ENCODE results near the gene ROM1. TPM values are rescaled to one million over a fixed set of nuclear protein-coding genes. Genes with fewer than 3 reads are reported as not detected.
A peak's percentile ranks its signal among the peaks of the same experiment; 100 is the strongest.

ROM1 gene
- polyA plus RNA-seq, 2 of the 4 experiments (the other 2 are of a cell fraction) = 0.92 to 2.8 TPM

DNA sequence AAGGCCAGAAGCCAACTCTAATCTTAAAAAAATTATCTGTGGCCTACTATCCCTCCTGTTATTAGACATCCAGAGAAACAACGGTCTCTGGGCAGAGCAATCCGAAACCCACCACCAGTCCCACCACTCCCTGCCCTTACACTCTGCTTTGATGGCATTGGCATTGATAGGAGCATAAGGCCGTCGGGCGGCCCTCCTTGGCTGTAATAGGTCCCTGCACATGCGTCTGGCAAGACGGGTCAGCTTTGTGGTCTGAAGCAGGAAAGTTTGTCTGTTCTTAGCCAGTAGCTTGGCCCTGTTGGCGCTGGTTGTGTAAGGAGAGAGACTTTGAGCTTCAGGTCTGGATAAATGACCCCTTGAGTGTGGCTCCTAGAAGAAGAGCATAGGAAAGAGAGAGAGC, 17.9 kb upstream of the ROM1 start:
- ChIA-PET CTCF (interaction anchor here (1.4 to 4.9 kb wide), 11 partner anchors 9 to 200 kb away, joined by 3 to 32 read pairs (median 8); partner anchors contain the start of gene B3GAT3), POLR2A (no interaction called here)
- Histone ChIP-seq H3K27ac (no peak overlapping the region), H3K9me3 (no peaks in the 10 kb centered on the region), H3K4me3 (no peak overlapping the region), H3K4me1 (peaks cover 37% of the 10 kb centered on the region), H3K4me2 (no peak overlapping the region)
- DNase-seq (ENCODE audit: low read depth in 1 of 2, low spot score in 1 of 2) (no peak), FAIRE-seq (no peak), ATAC-seq (no peak)
- 95% methylated on average over 8 of the region's 8 CpGs for WGBS (ENCODE audit: missing lambda C conversion rate)
- TF ChIP-seq POLR2A (IDR thresholded peaks at IDR 0.05; ENCODE audit: low read length) (no peak), HOXB13 (CRISPR knock-in tag; IDR thresholded peaks at IDR 0.05; ENCODE audit: low read depth) (no peak), TP53 (CRISPR knock-in tag; IDR thresholded peaks at IDR 0.05) (no peak), EP300 (IDR thresholded peaks at IDR 0.05) (no peak), CEBPB (IDR thresholded peaks at IDR 0.05) (no peak), TFCP2L1 (CRISPR knock-in tag; IDR thresholded peaks at IDR 0.05) (no peak), KDM1A (IDR thresholded peaks at IDR 0.05; ENCODE audit: low read depth) (no peak), FOXS1 (CRISPR knock-in tag; IDR thresholded peaks at IDR 0.05) (no peak), FOSB (CRISPR knock-in tag; IDR thresholded peaks at IDR 0.05) (no peak)
- TF ChIP-seq, protein P1, sequence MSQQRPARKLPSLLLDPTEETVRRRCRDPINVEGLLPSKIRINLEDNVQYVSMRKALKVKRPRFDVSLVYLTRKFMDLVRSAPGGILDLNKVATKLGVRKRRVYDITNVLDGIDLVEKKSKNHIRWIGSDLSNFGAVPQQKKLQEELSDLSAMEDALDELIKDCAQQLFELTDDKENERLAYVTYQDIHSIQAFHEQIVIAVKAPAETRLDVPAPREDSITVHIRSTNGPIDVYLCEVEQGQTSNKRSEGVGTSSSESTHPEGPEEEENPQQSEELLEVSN (IDR thresholded peaks at IDR 0.05; ENCODE audit: borderline replicate concordance, low read depth) = no peak

DNA sequence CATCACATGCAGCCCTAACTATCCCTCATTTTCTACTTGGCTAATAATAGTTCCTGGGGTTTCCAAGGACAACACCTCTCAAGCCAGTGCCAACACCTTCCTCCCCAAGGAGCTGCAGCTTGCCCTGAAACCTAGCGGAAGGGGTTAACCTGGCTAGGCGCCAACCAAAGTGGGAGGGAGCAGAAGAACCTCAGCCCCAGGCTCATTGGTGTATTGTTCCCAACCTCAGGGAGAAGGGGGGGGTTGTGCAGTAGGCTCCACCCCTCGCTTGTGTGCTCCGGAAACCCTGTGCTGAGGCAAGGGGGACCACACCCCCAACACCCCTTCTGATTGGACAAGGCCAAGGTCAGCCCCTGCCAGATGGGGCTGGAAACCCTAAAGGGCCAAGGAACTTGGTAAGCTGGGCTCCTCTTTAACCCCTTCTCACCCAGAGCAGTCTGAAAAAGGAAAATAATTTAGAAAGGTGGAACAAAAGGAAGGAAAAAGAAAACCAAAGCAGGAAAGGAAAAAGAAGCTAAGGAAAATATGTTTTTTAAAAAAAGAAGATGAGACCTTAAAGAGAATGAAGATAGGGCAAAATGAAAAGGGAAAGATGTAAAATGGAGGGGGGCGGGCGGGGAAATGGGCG, 13.9 kb upstream of the ROM1 start:
- 39% methylated on average over 7 of the region's 7 CpGs for WGBS (ENCODE audit: missing lambda C conversion rate)
- TF ChIP-seq JUN (IDR thresholded peaks at IDR 0.05) (peak in 1 of 2 experiments; percentile 30; a peak in 1 of 5 replicates), RNF2 (IDR thresholded peaks at IDR 0.05; ENCODE audit: borderline replicate concordance, low read depth) (no peak), MAZ (IDR thresholded peaks at IDR 0.05; ENCODE audit: borderline replicate concordance, low read depth, low read length) (0 out of 2 replicates have a peak, but pooled peaks have one; percentile 46), ESRRA (IDR thresholded peaks at IDR 0.05; ENCODE audit: borderline replicate concordance, low read length) (no peak), BHLHE40 (IDR thresholded peaks at IDR 0.05; ENCODE audit: low read depth, low read length) (no peak), CEBPB (IDR thresholded peaks at IDR 0.05) (peak in 1 of 2 experiments; percentile 42; a peak in 1 of 4 replicates), GATA3 (IDR thresholded peaks at IDR 0.05; ENCODE audit: borderline replicate concordance) (0 out of 2 replicates have a peak, but pooled peaks have one; percentile 30)
- TF ChIP-seq, protein P2, sequence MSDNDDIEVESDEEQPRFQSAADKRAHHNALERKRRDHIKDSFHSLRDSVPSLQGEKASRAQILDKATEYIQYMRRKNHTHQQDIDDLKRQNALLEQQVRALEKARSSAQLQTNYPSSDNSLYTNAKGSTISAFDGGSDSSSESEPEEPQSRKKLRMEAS (IDR thresholded peaks at IDR 0.05) = peak; percentile 62
- TF ChIP-seq, protein P3, sequence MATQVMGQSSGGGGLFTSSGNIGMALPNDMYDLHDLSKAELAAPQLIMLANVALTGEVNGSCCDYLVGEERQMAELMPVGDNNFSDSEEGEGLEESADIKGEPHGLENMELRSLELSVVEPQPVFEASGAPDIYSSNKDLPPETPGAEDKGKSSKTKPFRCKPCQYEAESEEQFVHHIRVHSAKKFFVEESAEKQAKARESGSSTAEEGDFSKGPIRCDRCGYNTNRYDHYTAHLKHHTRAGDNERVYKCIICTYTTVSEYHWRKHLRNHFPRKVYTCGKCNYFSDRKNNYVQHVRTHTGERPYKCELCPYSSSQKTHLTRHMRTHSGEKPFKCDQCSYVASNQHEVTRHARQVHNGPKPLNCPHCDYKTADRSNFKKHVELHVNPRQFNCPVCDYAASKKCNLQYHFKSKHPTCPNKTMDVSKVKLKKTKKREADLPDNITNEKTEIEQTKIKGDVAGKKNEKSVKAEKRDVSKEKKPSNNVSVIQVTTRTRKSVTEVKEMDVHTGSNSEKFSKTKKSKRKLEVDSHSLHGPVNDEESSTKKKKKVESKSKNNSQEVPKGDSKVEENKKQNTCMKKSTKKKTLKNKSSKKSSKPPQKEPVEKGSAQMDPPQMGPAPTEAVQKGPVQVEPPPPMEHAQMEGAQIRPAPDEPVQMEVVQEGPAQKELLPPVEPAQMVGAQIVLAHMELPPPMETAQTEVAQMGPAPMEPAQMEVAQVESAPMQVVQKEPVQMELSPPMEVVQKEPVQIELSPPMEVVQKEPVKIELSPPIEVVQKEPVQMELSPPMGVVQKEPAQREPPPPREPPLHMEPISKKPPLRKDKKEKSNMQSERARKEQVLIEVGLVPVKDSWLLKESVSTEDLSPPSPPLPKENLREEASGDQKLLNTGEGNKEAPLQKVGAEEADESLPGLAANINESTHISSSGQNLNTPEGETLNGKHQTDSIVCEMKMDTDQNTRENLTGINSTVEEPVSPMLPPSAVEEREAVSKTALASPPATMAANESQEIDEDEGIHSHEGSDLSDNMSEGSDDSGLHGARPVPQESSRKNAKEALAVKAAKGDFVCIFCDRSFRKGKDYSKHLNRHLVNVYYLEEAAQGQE (IDR thresholded peaks at IDR 0.05) = 0 out of 2 replicates have a peak, but pooled peaks have one; percentile 8
- H3K9me3 ChIP-seq = no peaks in the 10 kb centered on the region
- ATAC-seq = peak; percentile 32 to 76; a peak in 5 of 6 replicates
- H3K4me3 ChIP-seq = peak overlapping the region; percentile 92
- H3K4me2 ChIP-seq = peak overlapping the region; percentile 95
- peaks cover 25% of the 10 kb centered on the region for H3K4me1 ChIP-seq
- CTCF ChIA-PET = interaction anchor here (0.6 to 1.7 kb wide), 4 partner anchors 8 to 56 kb away, joined by 3 to 8 read pairs (median 3); no protein-coding TSS in a partner anchor
- POLR2A ChIA-PET = interaction anchor here (0.9 to 3.5 kb wide), 4 partner anchors 7 to 66 kb away, joined by 4 to 75 read pairs (median 5); partner anchors contain the start of genes C11orf98, CSKMT, INTS5 and TUT1
- peak overlapping the region; percentile 95 to 98 for H3K27ac ChIP-seq
- DNase-seq (ENCODE audit: low read depth in 1 of 2, low spot score in 1 of 2) = peak; percentile 97 to 99
- no peak for FAIRE-seq

DNA sequence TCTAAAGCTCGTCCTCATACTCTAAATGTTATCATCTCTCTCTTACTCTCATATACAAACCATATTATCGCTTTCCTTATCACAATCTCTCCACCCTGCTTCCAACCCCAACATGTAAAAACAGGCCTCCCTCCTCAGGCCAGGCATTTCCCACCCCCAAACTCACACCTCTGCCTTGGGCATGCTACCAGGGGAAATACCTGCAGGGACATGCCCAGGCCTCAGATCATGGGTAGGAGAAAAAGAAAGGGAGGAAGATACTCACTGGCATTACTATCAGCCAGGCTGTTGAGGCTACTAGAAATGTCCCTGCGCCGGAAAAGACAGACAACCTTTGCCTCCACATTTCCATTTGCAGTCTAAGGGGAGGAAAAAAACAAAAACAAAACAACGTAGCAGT, 13.2 kb upstream of the ROM1 start:
- WGBS (ENCODE audit: missing lambda C conversion rate) = 68% methylated on average over 5 of the region's 5 CpGs
- H3K4me1 ChIP-seq = peaks cover 28% of the 10 kb centered on the region
- H3K9me3 ChIP-seq = no peaks in the 10 kb centered on the region
- ATAC-seq (no peak), FAIRE-seq (no peak), DNase-seq (ENCODE audit: low read depth in 1 of 2, low spot score in 1 of 2) (no peak)
- CTCF ChIA-PET = interaction anchor here (0.6 to 5.1 kb wide), 3 partner anchors 12 to 1218 kb away, joined by 3 to 42 read pairs (median 8); partner anchors contain the start of genes EML3 and ROM1
- peak overlapping the region; percentile 95 for H3K4me2 ChIP-seq
- POLR2A ChIA-PET = interaction anchor here (0.9 to 3.5 kb wide), 5 partner anchors 8 to 154 kb away, joined by 4 to 75 read pairs (median 5); partner anchors contain the start of genes C11orf98, CSKMT, INTS5 and TUT1
- H3K4me3 ChIP-seq = peak overlapping the region; percentile 92
- peak overlapping the region; percentile 95 to 98 for H3K27ac ChIP-seq
- no peak for TF ChIP-seq CEBPB (IDR thresholded peaks at IDR 0.05)
- no peak for TF ChIP-seq MAZ (IDR thresholded peaks at IDR 0.05; ENCODE audit: borderline replicate concordance, low read depth, low read length)
- TF ChIP-seq HOXB5 (CRISPR knock-in tag; IDR thresholded peaks at IDR 0.05) = no peak
- TF ChIP-seq CHD2 (IDR thresholded peaks at IDR 0.05; ENCODE audit: low read length, partially characterized antibody) = no peak
- TF ChIP-seq RCOR1 (IDR thresholded peaks at IDR 0.05; ENCODE audit: low read depth, low read length) = no peak
- no peak for TF ChIP-seq RFX5 (IDR thresholded peaks at IDR 0.05)
- TF ChIP-seq POLR2A (IDR thresholded peaks at IDR 0.05; ENCODE audit: low read length) = no peak
- no peak for TF ChIP-seq CBX2 (IDR thresholded peaks at IDR 0.05; ENCODE audit: borderline replicate concordance, low read depth)
- no peak for TF ChIP-seq ZNF302 (CRISPR knock-in tag; IDR thresholded peaks at IDR 0.05)
- TF ChIP-seq, protein P2 (IDR thresholded peaks at IDR 0.05) = no peak
- TF ChIP-seq NFE2L2 (conservative IDR thresholded peaks at IDR 0.05; ENCODE audit: low read length) = no peak
- no peak for TF ChIP-seq NPAS2 (CRISPR knock-in tag; IDR thresholded peaks at IDR 0.05; ENCODE audit: borderline replicate concordance)
